ENCODE results near the gene ARFGAP1.

Gene ARFGAP1

GRCh38 chr20:63290136-63290676 is 17.6 kb downstream of the ARFGAP1 start:
- peaks cover 0 to 26% of the 10 kb centered on the region in 2 donors for H3K27me3 ChIP-seq (ENCODE audit: control insufficient read depth in 1 of 2, insufficient read depth in 2 of 2, low read length in 2 of 2)
- H3K4me1 ChIP-seq (ENCODE audit: insufficient read depth, low read length) = no peaks in the 10 kb centered on the region
- no peaks in the 10 kb centered on the region for H3K9me3 ChIP-seq (ENCODE audit: low read length)
- H3K9ac ChIP-seq (ENCODE audit: low read length) = no peak overlapping the region
- no peak overlapping the region for H3K4me3 ChIP-seq (ENCODE audit: low read depth in 1 of 2, low read length in 2 of 2)
- H3K36me3 ChIP-seq (ENCODE audit: insufficient read depth, low read length) = peaks cover 19% of the 10 kb centered on the region
- no peak overlapping the region for H3K27ac ChIP-seq (ENCODE audit: low read depth, low read length)

- peaks cover 13% of the 10 kb centered on the region for H3K36me3 ChIP-seq (ENCODE audit: insufficient read depth, low read length)
- H3K4me3 ChIP-seq (ENCODE audit: low read depth in 1 of 2, low read length in 2 of 2) = no peak overlapping the region
- H3K4me1 ChIP-seq (ENCODE audit: insufficient read depth, low read length) = no peaks in the 10 kb centered on the region
- no peak overlapping the region for H3K9ac ChIP-seq (ENCODE audit: low read length)
- no peak overlapping the region for H3K27ac ChIP-seq (ENCODE audit: low read depth, low read length)
- H3K27me3 ChIP-seq (ENCODE audit: control insufficient read depth in 1 of 2, insufficient read depth in 2 of 2, low read length in 2 of 2) = peaks cover 0 to 32% of the 10 kb centered on the region in 2 donors
- H3K9me3 ChIP-seq (ENCODE audit: low read length) = no peaks in the 10 kb centered on the region
Observed at GRCh38 chr20:63290677-63291472, 18.3 kb downstream of the ARFGAP1 start.

- Histone ChIP-seq H3K4me1 (ENCODE audit: insufficient read depth, low read length) (no peaks in the 10 kb centered on the region), H3K36me3 (ENCODE audit: insufficient read depth, low read length) (peaks cover 13% of the 10 kb centered on the region), H3K27me3 (ENCODE audit: control insufficient read depth in 1 of 2, insufficient read depth in 2 of 2, low read length in 2 of 2) (peaks cover 0 to 41% of the 10 kb centered on the region in 2 donors)
Observed at GRCh38 chr20:63291811-63292210, 19.2 kb downstream of the ARFGAP1 start.

GRCh38 chr20:63292292-63292701 is 19.7 kb downstream of the ARFGAP1 start:
- H3K27me3 ChIP-seq (ENCODE audit: control insufficient read depth in 1 of 2, insufficient read depth in 2 of 2, low read length in 2 of 2) = peaks cover 0 to 46% of the 10 kb centered on the region in 2 donors
- H3K27ac ChIP-seq (ENCODE audit: low read depth, low read length) = no peak overlapping the region
- H3K9me3 ChIP-seq (ENCODE audit: low read length) = no peaks in the 10 kb centered on the region
- H3K36me3 ChIP-seq (ENCODE audit: insufficient read depth, low read length) = peaks cover 13% of the 10 kb centered on the region
- no peak overlapping the region for H3K9ac ChIP-seq (ENCODE audit: low read length)
- H3K4me1 ChIP-seq (ENCODE audit: insufficient read depth, low read length) = no peaks in the 10 kb centered on the region
- H3K4me3 ChIP-seq (ENCODE audit: low read depth in 1 of 2, low read length in 2 of 2) = no peak overlapping the region

More at GRCh38 chr20:63291811-63292210, 19.2 kb downstream of the ARFGAP1 start:
- Histone ChIP-seq H3K9me3 (ENCODE audit: low read length) (no peaks in the 10 kb centered on the region), H3K9ac (ENCODE audit: low read length) (no peak overlapping the region), H3K27ac (ENCODE audit: low read depth, low read length) (no peak overlapping the region), H3K4me3 (ENCODE audit: low read depth in 1 of 2, low read length in 2 of 2) (no peak overlapping the region)

- Histone ChIP-seq H3K9ac (ENCODE audit: low read length) (no peak within 1 kb of the TSS), H3K4me1 (ENCODE audit: insufficient read depth, low read length) (no peaks in the 10 kb centered on the region), H3K4me3 (ENCODE audit: low read depth in 1 of 2, low read length in 2 of 2) (no peak within 1 kb of the TSS), H3K36me3 (ENCODE audit: insufficient read depth, low read length) (peaks cover 11% of the 10 kb centered on the region), H3K27me3 (ENCODE audit: control insufficient read depth in 1 of 2, insufficient read depth in 2 of 2, low read length in 2 of 2) (peaks cover 0 to 52% of the 10 kb centered on the region in 2 donors), H3K9me3 (ENCODE audit: low read length) (no peaks in the 10 kb centered on the region), H3K27ac (ENCODE audit: low read depth, low read length) (no peak within 1 kb of the TSS)
Observed at GRCh38 chr20:63292904-63293303, 20.3 kb downstream of the ARFGAP1 start, which contains the start of gene COL20A1. Gene COL20A1, plus strand, starts transcription at chr20:63293186. Its CDS starts 1,922 bp downstream, at chr20:63295108.

- H3K36me3 ChIP-seq (ENCODE audit: insufficient read depth, low read length) = peaks cover 5% of the 10 kb centered on the region
- peaks cover 0 to 57% of the 10 kb centered on the region in 2 donors for H3K27me3 ChIP-seq (ENCODE audit: control insufficient read depth in 1 of 2, insufficient read depth in 2 of 2, low read length in 2 of 2)
- no peaks in the 10 kb centered on the region for H3K4me1 ChIP-seq (ENCODE audit: insufficient read depth, low read length)
- H3K4me3 ChIP-seq (ENCODE audit: low read depth in 1 of 2, low read length in 2 of 2) = no peak overlapping the region
- no peak overlapping the region for H3K9ac ChIP-seq (ENCODE audit: low read length)
- no peak overlapping the region for H3K27ac ChIP-seq (ENCODE audit: low read depth, low read length)
- H3K9me3 ChIP-seq (ENCODE audit: low read length) = no peaks in the 10 kb centered on the region
Observed at GRCh38 chr20:63293456-63293855, 20.8 kb downstream of the ARFGAP1 start.

GRCh38 chr20:63293871-63294535 is 21.4 kb downstream of the ARFGAP1 start:
- Histone ChIP-seq H3K9ac (ENCODE audit: low read length) (no peak overlapping the region), H3K36me3 (ENCODE audit: insufficient read depth, low read length) (no peaks in the 10 kb centered on the region), H3K9me3 (ENCODE audit: low read length) (peaks cover 2% of the 10 kb centered on the region), H3K4me3 (ENCODE audit: low read depth in 1 of 2, low read length in 2 of 2) (no peak overlapping the region), H3K27ac (ENCODE audit: low read depth, low read length) (no peak overlapping the region), H3K27me3 (ENCODE audit: control insufficient read depth in 1 of 2, insufficient read depth in 2 of 2, low read length in 2 of 2) (peaks cover 0 to 62% of the 10 kb centered on the region in 2 donors), H3K4me1 (ENCODE audit: insufficient read depth, low read length) (no peaks in the 10 kb centered on the region)

- Histone ChIP-seq H3K27ac (ENCODE audit: low read depth, low read length) (no peak overlapping the region), H3K27me3 (ENCODE audit: control insufficient read depth in 1 of 2, insufficient read depth in 2 of 2, low read length in 2 of 2) (peaks cover 0 to 65% of the 10 kb centered on the region in 2 donors), H3K9me3 (ENCODE audit: low read length) (peaks cover 6% of the 10 kb centered on the region), H3K4me1 (ENCODE audit: insufficient read depth, low read length) (no peaks in the 10 kb centered on the region), H3K36me3 (ENCODE audit: insufficient read depth, low read length) (no peaks in the 10 kb centered on the region), H3K9ac (ENCODE audit: low read length) (no peak overlapping the region), H3K4me3 (ENCODE audit: low read depth in 1 of 2, low read length in 2 of 2) (no peak overlapping the region)
Observed at GRCh38 chr20:63294536-63294900, 21.9 kb downstream of the ARFGAP1 start.

GRCh38 chr20:63295018-63295417 is 22.4 kb downstream of the ARFGAP1 start:
- Histone ChIP-seq H3K36me3 (ENCODE audit: insufficient read depth, low read length) (no peaks in the 10 kb centered on the region), H3K27ac (ENCODE audit: low read depth, low read length) (no peak overlapping the region), H3K9me3 (ENCODE audit: low read length) (peaks cover 6% of the 10 kb centered on the region), H3K4me1 (ENCODE audit: insufficient read depth, low read length) (no peaks in the 10 kb centered on the region), H3K4me3 (ENCODE audit: low read depth in 1 of 2, low read length in 2 of 2) (no peak overlapping the region), H3K9ac (ENCODE audit: low read length) (no peak overlapping the region), H3K27me3 (ENCODE audit: control insufficient read depth in 1 of 2, insufficient read depth in 2 of 2, low read length in 2 of 2) (peaks cover 0 to 65% of the 10 kb centered on the region in 2 donors)

- Histone ChIP-seq H3K4me3 (ENCODE audit: low read depth in 1 of 2, low read length in 2 of 2) (no peak overlapping the region), H3K27me3 (ENCODE audit: control insufficient read depth in 1 of 2, insufficient read depth in 2 of 2, low read length in 2 of 2) (peaks cover 0 to 65% of the 10 kb centered on the region in 2 donors), H3K36me3 (ENCODE audit: insufficient read depth, low read length) (no peaks in the 10 kb centered on the region), H3K9me3 (ENCODE audit: low read length) (peaks cover 6% of the 10 kb centered on the region), H3K4me1 (ENCODE audit: insufficient read depth, low read length) (no peaks in the 10 kb centered on the region), H3K9ac (ENCODE audit: low read length) (no peak overlapping the region), H3K27ac (ENCODE audit: low read depth, low read length) (no peak overlapping the region)
Observed at GRCh38 chr20:63295422-63295821, 22.8 kb downstream of the ARFGAP1 start.

- no peak overlapping the region for H3K4me3 ChIP-seq (ENCODE audit: low read depth in 1 of 2, low read length in 2 of 2)
- no peaks in the 10 kb centered on the region for H3K36me3 ChIP-seq (ENCODE audit: insufficient read depth, low read length)
- H3K9me3 ChIP-seq (ENCODE audit: low read length) = peaks cover 6% of the 10 kb centered on the region
- no peaks in the 10 kb centered on the region for H3K4me1 ChIP-seq (ENCODE audit: insufficient read depth, low read length)
- no peak overlapping the region for H3K9ac ChIP-seq (ENCODE audit: low read length)
- H3K27me3 ChIP-seq (ENCODE audit: control insufficient read depth in 1 of 2, insufficient read depth in 2 of 2, low read length in 2 of 2) = peaks cover 0 to 65% of the 10 kb centered on the region in 2 donors
- H3K27ac ChIP-seq (ENCODE audit: low read depth, low read length) = no peak overlapping the region
Observed at GRCh38 chr20:63295846-63296245, 23.2 kb downstream of the ARFGAP1 start.

Measured in muscle layer of colon (tissue), 2 donors.